OCI-LY3 (cell line): ENCODE data around the gene LIPJ.

Experiments used
- H2AFZ ChIP-seq: fragments of 200-600, 300-600 bp; shearing (Covaris generic); 2 replicates; pipeline ENCODE4 v1.6.0; 2014; ENCODE audit warnings: antibody characterized with exemption, low read depth, low read length
- H3K27ac ChIP-seq: fragments of 200-600, 300-600 bp; sonication (generic); 2 replicates; pipeline ENCODE4 v1.5.1; 2014; ENCODE audit warnings: mild to moderate bottlenecking, low read length, moderate library complexity, mixed read lengths
- H3K27me3 ChIP-seq: fragments of 200-600, 300-600 bp; sonication (generic); 2 replicates; pipeline ENCODE4 v1.6.1; 2014; ENCODE audit warnings: low read depth, low read length, mixed read lengths
- H3K36me3 ChIP-seq: fragments of 200-600, 300-600 bp; sonication (generic); replicated peaks from 2 replicates; pipeline ENCODE3; 2014; ENCODE audit warnings: low read depth, low read length, mixed read lengths
- H3K4me1 ChIP-seq: fragments of 300-600, 200-600 bp; sonication (generic); 2 replicates; pipeline ENCODE4 v1.6.1; 2014; ENCODE audit warnings: low read length, mixed read lengths
- H3K4me2 ChIP-seq: fragments of 200-600, 300-600 bp; sonication (generic); 2 replicates; pipeline ENCODE4 v1.6.1; 2014; ENCODE audit warnings: low read length, mixed read lengths
- H3K4me3 ChIP-seq: fragments of 300-600, 200-600 bp; sonication (generic); 2 replicates; pipeline ENCODE4 v1.5.1; 2014; ENCODE audit warnings: antibody characterized with exemption, mild to moderate bottlenecking, low read length, moderate library complexity
- H3K79me2 ChIP-seq: fragments of 300-600, 200-600 bp; shearing (Covaris generic); 2 replicates; pipeline ENCODE4 v1.6.1; 2014; ENCODE audit warnings: mild to moderate bottlenecking, low read length, mixed read lengths
- H3K9ac ChIP-seq: fragments of 300-600, 200-600 bp; shearing (Covaris generic); 2 replicates; pipeline ENCODE4 v1.6.0; 2014; ENCODE audit warnings: mild to moderate bottlenecking, low read length, moderate library complexity
- H3K9me3 ChIP-seq: fragments of 200-600, 300-600 bp; shearing (Covaris generic); 2 replicates; pipeline ENCODE4 v1.6.1; 2014; ENCODE audit warnings: low read length, mixed read lengths; ENCODE audit not compliant: insufficient read depth
- H4K20me1 ChIP-seq: fragments of 200-600, 300-600 bp; sonication (generic); 2 replicates; pipeline ENCODE4 v1.6.1; 2016; ENCODE audit warnings: low read length, mixed read lengths; ENCODE audit not compliant: insufficient read depth
- CTCF ChIP-seq: fragments of 200-600, 300-600 bp; sonication (generic); IDR thresholded peaks from 2 replicates; pipeline ENCODE4 v1.5.1; 2014; ENCODE audit warnings: antibody characterized with exemption, low read length, low read depth
- EZH2phosphoT487 ChIP-seq: fragments of 200-600 bp; shearing (Covaris generic); IDR thresholded peaks from 2 replicates; pipeline ENCODE4 v1.6.1; 2018; ENCODE audit warnings: antibody characterized with exemption, mixed run types, low read depth

The LIPJ gene

GRCh38 chr10:88608780-88609179 lies 22.2 kb downstream of the LIPJ start:
- TF ChIP-seq CTCF (no peak), EZH2phosphoT487 (no peak)
- H3K79me2 ChIP-seq: no peaks in the 10 kb centered on the region
- peak overlapping the region; percentile 57; the same call in 1 of the 2 replicates for H3K27ac ChIP-seq
- peaks cover 25% of the 10 kb centered on the region for H3K4me1 ChIP-seq
- H2AFZ ChIP-seq: no peak overlapping the region
- no peaks in the 10 kb centered on the region for H3K27me3 ChIP-seq
- H4K20me1 ChIP-seq: no peaks in the 10 kb centered on the region
- no peaks in the 10 kb centered on the region for H3K9me3 ChIP-seq
- no peak overlapping the region for H3K9ac ChIP-seq
- H3K4me2 ChIP-seq: peak overlapping the region; percentile 59
- peak overlapping the region; percentile 25 for H3K4me3 ChIP-seq
- no peaks in the 10 kb centered on the region for H3K36me3 ChIP-seq

- H3K4me1 ChIP-seq: peaks cover under 1% of the 10 kb centered on the region
- H3K4me3 ChIP-seq: no peak overlapping the region
- no peak for TF ChIP-seq EZH2phosphoT487
- TF ChIP-seq CTCF: no peak
- no peak overlapping the region for H3K9ac ChIP-seq
- H4K20me1 ChIP-seq: no peaks in the 10 kb centered on the region
- H3K9me3 ChIP-seq: no peaks in the 10 kb centered on the region
- H3K36me3 ChIP-seq: no peaks in the 10 kb centered on the region
- H2AFZ ChIP-seq: no peak overlapping the region
- H3K27ac ChIP-seq: no peak overlapping the region
- H3K79me2 ChIP-seq: no peaks in the 10 kb centered on the region
- H3K27me3 ChIP-seq: no peaks in the 10 kb centered on the region
- H3K4me2 ChIP-seq: no peak overlapping the region
Observed at GRCh38 chr10:88616250-88616977, 29.9 kb downstream of the LIPJ start.

GRCh38 chr10:88617772-88618300 lies 31.3 kb downstream of the LIPJ start:
- Histone ChIP-seq H3K9ac (no peak overlapping the region), H3K4me1 (no peaks in the 10 kb centered on the region; the same call in 1 of the 2 replicates), H2AFZ (no peak overlapping the region), H3K4me3 (no peak overlapping the region), H3K27ac (no peak overlapping the region), H3K36me3 (no peaks in the 10 kb centered on the region), H3K79me2 (no peaks in the 10 kb centered on the region), H4K20me1 (no peaks in the 10 kb centered on the region), H3K4me2 (no peak overlapping the region), H3K9me3 (no peaks in the 10 kb centered on the region), H3K27me3 (no peaks in the 10 kb centered on the region)
- TF ChIP-seq EZH2phosphoT487 (no peak), CTCF (no peak)

DNA sequence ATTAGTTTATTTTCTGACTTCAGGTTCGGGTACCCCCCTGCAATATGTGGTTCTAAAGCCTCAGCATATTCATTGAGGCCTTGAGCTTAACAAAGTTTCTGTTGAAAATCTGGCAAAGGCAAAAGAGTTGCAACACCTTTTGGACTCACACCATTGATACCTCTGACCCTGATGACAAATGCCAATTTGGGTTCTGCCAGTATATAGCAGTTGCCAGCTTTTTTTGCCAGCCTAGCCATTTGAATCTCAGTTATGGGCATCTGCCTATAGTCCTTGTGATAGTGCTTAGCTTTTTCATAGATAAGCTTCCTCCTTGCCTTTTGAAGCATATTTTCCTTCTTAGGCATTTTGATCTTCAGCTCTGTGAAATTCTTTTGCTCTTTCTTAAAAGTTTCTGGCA lies 31.9 kb downstream of the LIPJ start:
- no peak overlapping the region for H3K27ac ChIP-seq
- no peaks in the 10 kb centered on the region for H3K36me3 ChIP-seq
- no peaks in the 10 kb centered on the region for H3K27me3 ChIP-seq
- H3K9ac ChIP-seq: no peak overlapping the region
- H4K20me1 ChIP-seq: no peaks in the 10 kb centered on the region
- TF ChIP-seq EZH2phosphoT487 (no peak), CTCF (no peak)
- no peak overlapping the region for H2AFZ ChIP-seq
- no peaks in the 10 kb centered on the region for H3K9me3 ChIP-seq
- H3K4me2 ChIP-seq: no peak overlapping the region
- H3K4me1 ChIP-seq: no peaks in the 10 kb centered on the region; the same call in 1 of the 2 replicates
- no peak overlapping the region for H3K4me3 ChIP-seq
- H3K79me2 ChIP-seq: no peaks in the 10 kb centered on the region
